Measurements from ENCODE around the gene GDF2. TPM values are rescaled to one million over a fixed set of nuclear protein-coding genes. Genes with fewer than 3 reads are reported as not detected.

The GDF2 gene
- total and polyA plus RNA-seq, 2 experiments from 2014 or later: not detected

DNA sequence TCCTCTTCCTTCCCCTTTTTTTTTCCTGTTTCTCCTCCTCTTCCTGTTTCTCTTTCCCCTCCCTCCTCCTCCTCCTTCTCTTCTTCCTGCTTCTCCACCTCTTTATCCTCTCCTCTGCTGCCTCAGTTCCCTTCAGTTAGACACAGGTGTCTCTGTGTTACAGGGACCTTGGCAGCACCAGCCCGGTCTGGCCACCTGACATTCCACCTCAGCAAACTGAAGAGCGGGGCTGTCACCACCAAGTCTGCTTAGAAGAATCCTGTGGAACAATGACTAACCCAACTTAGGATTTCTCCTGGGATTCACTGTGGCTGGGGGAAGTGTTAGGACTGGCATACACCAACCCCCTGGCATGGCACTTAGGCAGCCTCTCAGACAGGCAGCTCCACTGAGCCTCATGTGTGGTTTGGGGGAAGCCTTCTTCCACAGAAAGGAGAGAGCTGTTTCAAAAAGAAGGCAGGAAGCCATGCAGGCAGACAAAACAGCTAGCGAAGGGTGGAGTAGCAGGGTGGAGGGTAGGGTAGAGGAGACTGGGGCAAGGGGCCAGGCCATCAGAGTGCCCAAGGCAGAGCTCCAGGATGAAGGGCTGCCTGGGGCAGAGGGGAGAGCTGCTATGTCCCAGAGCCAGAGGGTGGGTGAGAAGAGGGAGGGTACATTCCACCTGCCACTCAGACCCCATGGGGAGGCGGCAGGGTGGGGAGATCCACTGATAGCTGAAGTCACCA is 35.5 kb upstream of the GDF2 start:
- H3K27ac ChIP-seq: no peak overlapping the region
- peaks cover 4% of the 10 kb centered on the region for H3K27me3 ChIP-seq (replicated peaks; ENCODE audit: insufficient read depth)
- no peak overlapping the region for H3K9ac ChIP-seq
- no peaks in the 10 kb centered on the region for H3K36me3 ChIP-seq (ENCODE audit: low read depth)
- in situ Hi-C loops (cut with MboI): no loop called here
- H3K4me3 ChIP-seq: no peak overlapping the region
- no peaks in the 10 kb centered on the region for H3K4me1 ChIP-seq (ENCODE audit: insufficient read depth)
- H3K9me2 ChIP-seq (ENCODE audit: insufficient read depth): no peaks in the 10 kb centered on the region
- TF ChIP-seq EZH2phosphoT487 (IDR thresholded peaks at IDR 0.05; ENCODE audit: insufficient read depth, low read depth) (no peak), EZH2 (IDR thresholded peaks at IDR 0.05; ENCODE audit: insufficient read depth, poor library complexity, severe bottlenecking) (no peak)
- no peaks in the 10 kb centered on the region for H4K20me1 ChIP-seq (ENCODE audit: insufficient read depth)
- no peak overlapping the region for H3K4me2 ChIP-seq (ENCODE audit: unreplicated experiment)
- WGBS, 2 experiments (ENCODE audit: low coverage in 1 of 2, low lambda C conversion rate in 2 of 2, missing lambda C conversion rate in 2 of 2): 85 to 87% methylated on average over 4 of the region's 4 CpGs
- H2AFZ ChIP-seq: no peak overlapping the region
- H3F3A ChIP-seq (ENCODE audit: insufficient read depth): no peaks in the 10 kb centered on the region
- H3K79me2 ChIP-seq (ENCODE audit: insufficient read depth): no peaks in the 10 kb centered on the region
- DNase-seq: no peak
- H3K9me3 ChIP-seq (ENCODE audit: low read depth): no peaks in the 10 kb centered on the region

DNA sequence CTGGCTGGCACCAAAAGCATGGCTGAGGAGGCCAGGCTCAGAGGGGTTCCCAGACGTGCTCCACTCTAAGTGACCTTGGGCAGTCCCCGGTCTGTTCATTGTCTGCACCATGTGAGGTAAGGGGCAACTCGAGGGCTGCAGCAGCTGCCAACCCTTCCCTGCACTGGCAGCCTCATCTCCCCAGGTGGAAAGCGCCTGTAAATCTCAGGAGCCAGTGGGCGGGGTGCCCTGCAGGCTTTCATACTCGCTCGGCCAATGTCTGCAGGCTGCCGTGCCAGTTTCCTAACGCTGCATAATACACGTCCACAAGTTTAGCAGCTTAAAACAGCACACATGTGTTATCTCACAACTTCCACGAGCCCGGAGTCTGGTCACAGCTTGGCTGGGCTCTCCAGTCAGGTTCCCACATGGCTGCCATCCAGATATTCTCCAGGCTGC is 34.9 kb upstream of the GDF2 start:
- Histone ChIP-seq H3K9ac (no peak overlapping the region), H3K4me1 (ENCODE audit: insufficient read depth) (no peaks in the 10 kb centered on the region), H3K4me3 (no peak overlapping the region), H3K79me2 (ENCODE audit: insufficient read depth) (no peaks in the 10 kb centered on the region), H3F3A (ENCODE audit: insufficient read depth) (no peaks in the 10 kb centered on the region), H4K20me1 (ENCODE audit: insufficient read depth) (no peaks in the 10 kb centered on the region), H3K27me3 (replicated peaks; ENCODE audit: insufficient read depth) (peaks cover 4% of the 10 kb centered on the region), H3K9me2 (ENCODE audit: insufficient read depth) (no peaks in the 10 kb centered on the region), H3K36me3 (ENCODE audit: low read depth) (no peaks in the 10 kb centered on the region), H3K9me3 (ENCODE audit: low read depth) (no peaks in the 10 kb centered on the region), H3K4me2 (ENCODE audit: unreplicated experiment) (no peak overlapping the region), H2AFZ (no peak overlapping the region), H3K27ac (no peak overlapping the region)
- TF ChIP-seq EZH2phosphoT487 (IDR thresholded peaks at IDR 0.05; ENCODE audit: insufficient read depth, low read depth) (no peak), EZH2 (IDR thresholded peaks at IDR 0.05; ENCODE audit: insufficient read depth, poor library complexity, severe bottlenecking) (no peak)
- no peak for DNase-seq
- in situ Hi-C loops (cut with MboI): no loop called here
- 49 to 52% methylated on average over 12 of the region's 12 CpGs for whole genome bisulfite sequencing, 2 experiments (ENCODE audit: low coverage in 1 of 2, low lambda C conversion rate in 2 of 2, missing lambda C conversion rate in 2 of 2)

DNA sequence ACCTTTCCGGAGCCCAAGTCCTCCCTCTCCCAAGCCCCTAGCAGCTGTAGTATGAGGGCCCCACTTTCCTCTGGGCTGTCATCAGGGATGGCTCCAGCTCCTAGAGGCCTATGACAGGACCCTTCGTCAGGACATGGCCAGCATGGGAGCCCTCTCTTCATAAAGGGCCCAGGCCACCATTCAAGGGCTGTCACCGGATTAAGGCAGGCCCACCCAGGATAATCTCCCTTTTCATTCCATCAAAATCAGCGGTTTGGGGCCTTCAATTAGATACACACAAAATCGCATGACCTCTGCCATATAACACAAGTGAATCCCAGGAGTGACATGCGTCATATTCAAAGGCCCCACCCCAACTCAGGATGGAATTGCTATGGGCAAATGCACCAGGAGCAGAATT is 34.4 kb upstream of the GDF2 start:
- H3K9me2 ChIP-seq (ENCODE audit: insufficient read depth): no peaks in the 10 kb centered on the region
- DNase-seq: no peak
- WGBS, 2 experiments (ENCODE audit: low coverage in 1 of 2, low lambda C conversion rate in 2 of 2, missing lambda C conversion rate in 2 of 2): 57 to 61% methylated on average over 6 of the region's 6 CpGs
- in situ Hi-C loops (cut with MboI): no loop called here
- no peak overlapping the region for H2AFZ ChIP-seq
- no peak overlapping the region for H3K27ac ChIP-seq
- H3K79me2 ChIP-seq (ENCODE audit: insufficient read depth): no peaks in the 10 kb centered on the region
- H3K4me1 ChIP-seq (ENCODE audit: insufficient read depth): no peaks in the 10 kb centered on the region
- peaks cover 4% of the 10 kb centered on the region for H3K27me3 ChIP-seq (replicated peaks; ENCODE audit: insufficient read depth)
- no peaks in the 10 kb centered on the region for H3F3A ChIP-seq (ENCODE audit: insufficient read depth)
- H3K9me3 ChIP-seq (ENCODE audit: low read depth): no peaks in the 10 kb centered on the region
- no peak overlapping the region for H3K4me3 ChIP-seq
- no peak overlapping the region for H3K9ac ChIP-seq
- TF ChIP-seq EZH2phosphoT487 (IDR thresholded peaks at IDR 0.05; ENCODE audit: insufficient read depth, low read depth): no peak
- TF ChIP-seq EZH2 (IDR thresholded peaks at IDR 0.05; ENCODE audit: insufficient read depth, poor library complexity, severe bottlenecking): no peak
- H3K36me3 ChIP-seq (ENCODE audit: low read depth): no peaks in the 10 kb centered on the region
- no peak overlapping the region for H3K4me2 ChIP-seq (ENCODE audit: unreplicated experiment)
- no peaks in the 10 kb centered on the region for H4K20me1 ChIP-seq (ENCODE audit: insufficient read depth)

DNA sequence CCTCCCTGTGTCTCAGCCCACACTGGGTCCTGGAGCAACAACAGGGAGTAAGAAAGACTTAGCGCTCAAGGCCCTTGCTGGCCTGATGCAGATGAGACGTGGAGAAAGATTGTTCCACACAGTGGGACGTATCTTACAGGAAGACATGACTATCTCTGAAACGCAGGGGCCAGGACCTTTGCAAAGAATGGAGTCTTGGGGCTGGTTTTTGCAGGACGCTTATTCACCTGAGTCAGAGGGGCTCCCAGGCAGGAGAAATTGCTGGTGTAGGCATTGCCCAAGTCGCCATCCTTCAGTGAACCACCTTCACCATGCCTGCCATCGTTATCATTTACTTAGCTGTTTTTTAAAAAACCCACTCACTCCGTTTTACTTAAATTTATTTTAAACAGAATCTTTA is 34.0 kb upstream of the GDF2 start:
- H3K4me1 ChIP-seq (ENCODE audit: insufficient read depth): no peaks in the 10 kb centered on the region
- no peaks in the 10 kb centered on the region for H3F3A ChIP-seq (ENCODE audit: insufficient read depth)
- no peak for DNase-seq
- H3K4me3 ChIP-seq: no peak overlapping the region
- no peaks in the 10 kb centered on the region for H4K20me1 ChIP-seq (ENCODE audit: insufficient read depth)
- no peak overlapping the region for H3K9ac ChIP-seq
- TF ChIP-seq EZH2phosphoT487 (IDR thresholded peaks at IDR 0.05; ENCODE audit: insufficient read depth, low read depth): no peak
- TF ChIP-seq EZH2 (IDR thresholded peaks at IDR 0.05; ENCODE audit: insufficient read depth, poor library complexity, severe bottlenecking): no peak
- in situ Hi-C loops (cut with MboI): no loop called here
- H3K27ac ChIP-seq: no peak overlapping the region
- H3K9me3 ChIP-seq (ENCODE audit: low read depth): no peaks in the 10 kb centered on the region
- H3K9me2 ChIP-seq (ENCODE audit: insufficient read depth): no peaks in the 10 kb centered on the region
- no peaks in the 10 kb centered on the region for H3K36me3 ChIP-seq (ENCODE audit: low read depth)
- 43 to 49% methylated on average over 8 of the region's 8 CpGs for WGBS, 2 experiments (ENCODE audit: low coverage in 1 of 2, low lambda C conversion rate in 2 of 2, missing lambda C conversion rate in 2 of 2)
- peaks cover 4% of the 10 kb centered on the region for H3K27me3 ChIP-seq (replicated peaks; ENCODE audit: insufficient read depth)
- no peak overlapping the region for H3K4me2 ChIP-seq (ENCODE audit: unreplicated experiment)
- no peaks in the 10 kb centered on the region for H3K79me2 ChIP-seq (ENCODE audit: insufficient read depth)
- H2AFZ ChIP-seq: no peak overlapping the region

All from GM23248 (cell line).